Fibroblast of the aortic adventitia (primary cell): Measurements from ENCODE around the gene DSCAML1. TPM values are rescaled to one million over a fixed set of nuclear protein-coding genes. Genes with fewer than 3 reads are reported as not detected.

Experiments used
- DNase-seq: peaks from one replicate; pipeline ENCODE4 v3.0.0-alpha.2; 2010; ENCODE audit warnings: low read depth
- H3K4me3 ChIP-seq: 2 replicates; pipeline ENCODE4 v1.5.1; 2011; ENCODE audit warnings: low read depth, mild to moderate bottlenecking, control low read depth, low read length, moderate library complexity
- CTCF ChIP-seq: IDR thresholded peaks from 2 replicates; pipeline ENCODE4 v1.5.1; 2011; ENCODE audit warnings: mild to moderate bottlenecking, low read length, control low read depth, inconsistent platforms; ENCODE audit not compliant: insufficient read depth
- total RNA-seq: library from RNA; depleted of rRNA; stranded (reverse); fragments of >200 nt; gene quantifications from 2 replicates; pipeline ENCODE4 v1.2.3, GENCODE V29; 2012; ENCODE audit warnings: low replicate concordance

DSCAML1 gene
- not detected in 2 replicates for total RNA-seq

- no peak for DNase-seq
- no peak for TF ChIP-seq CTCF
Observed at GRCh38 chr11:117796872-117797529, at the start of gene DSCAML1. Gene DSCAML1 (minus strand): TSS chr11:117797216. CDS start chr11:117797079, 137 bp downstream.

GRCh38 chr11:117843666-117844484, 46.9 kb upstream of the DSCAML1 start:
- DNase-seq = peak; percentile 77
- H3K4me3 ChIP-seq = no peak overlapping the region
- TF ChIP-seq CTCF = peak; percentile 99

More at GRCh38 chr11:117796872-117797529, at the start of gene DSCAML1:
- no peak within 1 kb of the TSS for H3K4me3 ChIP-seq

- TF ChIP-seq CTCF = no peak
- DNase-seq = no peak
Observed at GRCh38 chr11:117842131-117842941, 45.3 kb upstream of the DSCAML1 start.

GRCh38 chr11:117841551-117842031, 44.6 kb upstream of the DSCAML1 start:
- no peak for TF ChIP-seq CTCF

More at GRCh38 chr11:117842131-117842941, 45.3 kb upstream of the DSCAML1 start:
- H3K4me3 ChIP-seq = no peak overlapping the region

GRCh38 chr11:117840881-117841550, 44.0 kb upstream of the DSCAML1 start:
- H3K4me3 ChIP-seq = no peak overlapping the region
- TF ChIP-seq CTCF = no peak
- no peak for DNase-seq

More at GRCh38 chr11:117841551-117842031, 44.6 kb upstream of the DSCAML1 start:
- H3K4me3 ChIP-seq = no peak overlapping the region
- no peak for DNase-seq
